DMS53 treated with DMSO at 0.1 percent for 48 hours (cell line): ENCODE results near the gene EPS8L2.

Experiments used
- DNase-seq: peaks from one replicate; lab custom pipeline; 2025; ENCODE audit not compliant: unreplicated experiment; lab: John Stamatoyannopoulos, UW

The EPS8L2 gene

DNA sequence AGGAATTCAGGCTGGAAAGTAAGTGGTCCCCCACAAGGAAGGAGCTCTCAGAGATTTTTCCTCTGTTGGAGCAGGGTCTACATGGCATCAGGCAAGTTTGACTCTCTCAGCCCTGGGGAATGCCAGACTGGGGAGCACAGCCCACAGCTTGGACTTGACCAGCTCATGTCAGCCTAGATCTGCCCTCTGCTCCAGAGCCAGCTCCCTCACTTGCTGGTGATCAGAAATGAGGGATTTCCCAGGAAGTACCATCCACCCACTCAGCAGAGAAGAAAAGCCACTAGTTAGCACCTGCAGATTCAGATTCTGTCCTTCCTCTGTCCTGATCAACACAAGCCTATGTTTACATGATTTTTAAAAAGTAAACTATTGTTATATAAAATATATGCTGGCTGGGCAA lies 54.2 kb downstream of the EPS8L2 start:
- no peak for DNase-seq

DNA sequence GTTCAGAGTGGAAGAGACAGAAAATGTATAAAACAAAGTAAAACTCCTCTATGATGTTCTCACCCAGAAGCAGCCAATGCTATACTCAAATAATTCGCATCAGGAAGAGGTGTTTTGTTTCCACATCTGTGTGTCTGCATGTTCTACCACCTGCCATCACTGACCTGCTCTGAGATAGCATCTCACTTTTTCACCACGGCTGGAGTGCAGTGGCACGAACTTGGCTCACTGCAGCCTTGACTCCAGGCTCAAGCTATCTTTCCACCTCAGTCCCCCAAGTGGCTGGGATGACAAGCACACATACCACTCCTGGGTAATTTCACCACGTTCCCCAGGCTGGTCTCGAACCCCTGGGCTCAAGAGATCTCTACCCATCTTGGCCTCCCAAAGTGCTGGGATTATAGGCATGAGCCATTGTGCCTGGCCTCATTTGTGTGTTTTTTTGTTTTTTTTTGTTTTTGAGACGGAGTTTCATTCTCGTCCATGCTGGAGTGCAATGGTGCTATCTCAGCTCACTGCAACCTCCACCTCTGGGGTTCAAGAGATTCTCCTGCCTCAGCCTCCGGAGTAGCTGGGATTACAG lies 55.6 kb downstream of the EPS8L2 start:
- no peak for DNase-seq

DNA sequence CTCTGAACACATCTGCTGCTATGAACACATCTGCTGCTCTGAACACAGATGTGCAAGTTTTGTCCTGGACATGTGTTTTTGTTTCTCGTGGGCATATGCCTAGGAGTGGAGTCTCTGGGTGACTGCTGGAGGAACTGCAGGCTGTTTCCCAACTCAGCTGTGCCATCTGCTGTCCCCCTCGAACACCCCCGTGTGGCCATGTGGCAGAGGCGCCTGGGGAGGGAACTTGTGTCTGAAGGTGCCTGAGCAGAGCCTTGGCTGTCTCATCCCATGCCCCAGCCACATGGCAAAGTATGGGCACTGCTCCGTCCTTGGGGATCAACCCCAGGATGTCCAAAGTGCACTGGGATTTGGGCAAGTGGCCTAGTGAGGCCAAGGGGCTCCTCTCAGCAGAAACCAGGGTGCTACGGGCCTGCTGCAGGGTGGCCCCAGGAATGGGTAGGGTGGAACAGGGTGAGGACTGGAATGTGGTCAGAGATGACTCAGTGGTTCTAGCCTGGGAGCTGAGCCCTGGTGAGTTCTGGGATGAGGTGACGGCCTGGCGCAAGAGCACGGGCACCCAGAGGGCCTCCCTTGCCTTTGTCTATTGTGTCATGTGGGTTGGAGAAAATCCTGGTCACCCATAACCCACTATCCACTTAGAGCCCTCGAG lies 56.5 kb downstream of the EPS8L2 start:
- DNase-seq = no peak

DNA sequence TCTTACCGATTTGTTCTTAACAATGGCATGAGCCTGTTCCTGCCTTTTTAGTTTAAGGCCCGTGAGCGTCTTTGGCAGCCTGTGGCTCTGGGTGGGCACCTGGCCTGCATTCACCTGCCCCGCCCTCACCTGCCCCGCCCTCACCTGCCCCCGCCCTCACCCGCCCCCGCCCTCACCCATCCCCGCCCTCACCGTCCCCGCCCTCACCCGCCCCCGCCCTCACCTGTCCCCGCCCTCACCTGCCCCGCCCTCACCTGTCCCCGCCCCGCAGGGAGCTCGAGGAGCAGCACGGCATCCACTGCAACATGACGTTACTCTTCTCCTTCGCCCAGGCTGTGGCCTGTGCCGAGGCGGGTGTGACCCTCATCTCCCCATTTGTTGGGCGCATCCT lies 57.0 kb downstream of the EPS8L2 start:
- DNase-seq = no peak

DNA sequence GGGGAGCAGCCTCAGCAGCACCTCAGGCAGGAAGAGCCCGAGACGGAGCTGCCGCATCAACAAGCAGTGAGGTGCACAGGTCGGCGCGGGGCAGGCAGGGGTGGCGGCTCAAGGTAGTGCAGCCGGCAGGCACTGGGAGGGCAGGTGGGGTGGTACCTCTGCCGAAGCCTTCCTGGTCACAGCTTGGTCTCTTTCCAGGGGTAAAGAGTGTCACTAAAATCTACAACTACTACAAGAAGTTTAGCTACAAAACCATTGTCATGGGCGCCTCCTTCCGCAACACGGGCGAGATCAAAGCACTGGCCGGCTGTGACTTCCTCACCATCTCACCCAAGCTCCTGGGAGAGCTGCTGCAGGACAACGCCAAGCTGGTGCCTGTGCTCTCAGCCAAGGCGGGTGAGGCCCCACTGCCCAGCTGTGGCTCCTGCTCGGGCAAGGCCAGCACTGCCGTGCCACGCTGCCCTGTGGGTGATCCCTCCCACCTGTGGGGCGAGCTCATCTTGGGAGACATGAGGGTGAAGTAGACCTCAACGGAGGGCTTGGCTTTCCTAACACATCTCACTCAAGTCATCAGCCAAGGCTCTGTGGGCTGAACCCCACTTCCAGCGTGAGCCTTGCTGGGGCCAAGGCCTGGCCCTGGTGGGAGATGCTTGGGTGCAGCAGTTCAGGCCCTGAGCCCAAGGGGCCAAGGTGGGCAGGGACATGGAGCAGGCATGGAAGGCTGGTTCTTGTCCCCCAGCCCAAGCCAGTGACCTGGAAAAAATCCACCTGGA lies 57.7 kb downstream of the EPS8L2 start:
- no peak for DNase-seq

DNA sequence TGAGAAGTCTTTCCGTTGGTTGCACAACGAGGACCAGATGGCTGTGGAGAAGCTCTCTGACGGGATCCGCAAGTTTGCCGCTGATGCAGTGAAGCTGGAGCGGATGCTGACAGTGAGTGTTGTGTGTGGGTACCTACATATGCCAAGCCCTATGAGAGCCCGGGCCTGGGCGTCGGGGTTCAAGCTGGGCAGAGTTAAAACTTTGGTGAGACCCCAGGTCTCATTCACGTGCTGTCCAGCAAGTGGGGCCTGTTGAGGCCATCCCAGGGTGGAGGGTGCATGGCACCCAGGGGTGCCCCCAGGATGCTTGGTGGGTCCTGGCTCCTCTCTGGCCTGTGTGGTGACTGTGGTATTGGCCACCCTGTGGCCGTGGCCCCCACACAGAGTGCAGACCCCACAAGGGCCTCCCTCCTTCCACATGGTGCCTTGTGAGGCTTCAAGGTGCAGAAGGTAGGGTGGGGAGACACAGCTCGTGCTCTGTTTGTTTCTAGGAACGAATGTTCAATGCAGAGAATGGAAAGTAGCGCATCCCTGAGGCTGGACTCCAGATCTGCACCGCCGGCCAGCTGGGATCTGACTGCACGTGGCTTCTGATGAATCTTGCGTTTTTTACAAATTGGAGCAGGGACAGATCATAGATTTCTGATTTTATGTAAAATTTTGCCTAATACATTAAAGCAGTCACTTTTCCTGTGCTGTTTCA lies 58.4 kb downstream of the EPS8L2 start:
- DNase-seq = no peak

DNA sequence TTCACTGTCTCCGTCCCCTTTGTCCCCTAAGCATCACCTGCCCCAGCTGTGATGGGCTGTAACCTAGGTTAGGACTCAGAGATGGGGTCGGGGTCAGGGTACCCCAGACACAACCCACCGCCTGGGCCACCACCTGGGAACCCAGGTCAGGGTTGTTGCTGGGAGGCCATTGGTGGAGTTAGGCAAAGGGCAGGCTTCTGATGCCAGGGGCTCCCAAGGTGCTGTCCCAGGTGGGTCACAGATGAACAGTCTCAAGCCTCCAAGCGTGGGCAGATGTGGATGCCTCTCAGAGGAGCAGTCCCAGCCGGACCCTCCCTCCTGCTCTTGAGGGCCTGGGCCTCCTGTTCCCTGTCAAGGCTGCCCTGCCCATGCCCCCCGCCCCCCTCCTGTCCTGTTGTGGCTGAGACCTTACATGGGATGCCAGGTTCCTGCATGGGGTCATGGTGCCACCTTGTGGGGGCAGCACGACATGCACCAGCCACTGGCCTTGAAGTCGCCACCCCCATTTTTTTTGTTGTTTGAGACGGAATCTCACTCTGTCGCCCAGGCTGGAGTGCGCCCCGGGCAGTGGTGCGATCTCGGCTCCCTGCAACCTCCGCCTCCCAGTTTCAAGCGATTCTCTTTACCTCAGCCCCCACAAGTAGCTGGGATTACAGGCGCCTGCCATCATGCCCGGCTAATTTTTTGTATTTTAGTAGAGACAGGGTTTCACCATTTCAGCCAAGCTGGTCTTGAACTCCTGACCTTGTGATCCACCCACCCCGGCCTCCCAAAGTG lies 59.2 kb downstream of the EPS8L2 start:
- DNase-seq = peak; percentile 27

DNA sequence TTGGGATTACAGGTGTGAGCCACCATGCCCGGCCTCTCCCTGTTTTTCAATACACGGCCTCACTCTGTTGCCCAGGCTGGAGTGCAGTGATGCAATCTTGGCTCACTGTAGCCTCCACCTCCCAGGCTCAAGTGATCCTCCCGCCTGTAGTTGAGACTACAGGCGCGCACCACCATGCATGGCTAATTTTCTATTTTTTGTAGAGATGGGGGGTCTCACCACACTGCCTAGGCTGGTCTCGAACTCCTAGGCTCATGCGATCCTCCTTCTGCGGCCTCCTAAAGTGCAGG lies 59.7 kb downstream of the EPS8L2 start:
- no peak for DNase-seq

DNA sequence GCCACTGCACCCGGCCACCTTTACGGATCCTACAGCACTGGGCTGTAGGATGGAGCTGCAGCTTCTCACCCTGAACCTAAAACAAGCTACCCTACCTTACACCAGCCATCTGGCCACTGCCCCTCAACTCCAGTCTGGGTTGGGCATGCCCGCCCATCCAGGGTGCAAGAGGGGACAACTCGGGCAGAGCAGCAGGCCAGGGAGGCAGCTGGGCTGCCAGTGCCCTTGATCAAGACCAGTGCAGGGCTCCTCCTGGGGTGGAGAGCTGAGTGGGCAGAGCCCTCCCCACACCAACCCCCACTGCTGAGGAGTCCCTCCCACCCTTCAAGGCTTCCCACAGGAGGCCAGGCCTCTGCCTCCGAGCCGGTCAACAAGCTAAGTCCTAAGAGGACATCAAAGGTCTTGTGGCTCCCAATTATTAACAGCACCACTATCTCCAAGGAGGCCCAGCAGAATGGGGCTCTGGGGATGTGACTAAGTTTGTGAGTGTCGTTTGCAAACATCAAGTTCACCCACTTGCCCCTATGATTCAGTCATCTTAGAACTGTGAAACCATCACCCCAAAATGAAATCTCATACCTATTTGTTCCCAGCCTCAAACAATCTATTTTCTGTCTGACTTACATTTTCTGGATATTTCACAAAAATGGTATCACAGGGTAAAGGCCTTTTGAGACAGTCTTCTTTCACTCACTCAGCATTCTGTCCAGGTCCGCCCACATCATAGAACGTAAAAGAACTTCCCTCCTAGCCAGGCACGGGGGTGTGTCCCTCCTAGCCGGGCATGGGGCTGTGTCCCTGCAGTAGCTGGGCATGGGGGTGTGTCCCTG lies 60.3 kb downstream of the EPS8L2 start:
- DNase-seq = no peak

DNA sequence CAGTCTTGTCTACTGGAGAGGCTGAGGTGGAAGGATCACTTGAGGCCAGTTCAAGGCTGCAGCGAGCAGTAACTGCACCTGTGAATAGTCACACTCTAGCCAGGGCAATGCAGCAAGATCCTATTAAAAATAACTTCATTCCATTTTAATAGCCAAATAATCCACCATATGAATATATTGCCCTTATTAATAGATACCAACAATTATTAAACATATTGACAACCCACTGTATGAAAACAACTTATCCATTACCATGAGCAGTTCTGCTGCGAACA lies 60.8 kb downstream of the EPS8L2 start:
- no peak for DNase-seq

DNA sequence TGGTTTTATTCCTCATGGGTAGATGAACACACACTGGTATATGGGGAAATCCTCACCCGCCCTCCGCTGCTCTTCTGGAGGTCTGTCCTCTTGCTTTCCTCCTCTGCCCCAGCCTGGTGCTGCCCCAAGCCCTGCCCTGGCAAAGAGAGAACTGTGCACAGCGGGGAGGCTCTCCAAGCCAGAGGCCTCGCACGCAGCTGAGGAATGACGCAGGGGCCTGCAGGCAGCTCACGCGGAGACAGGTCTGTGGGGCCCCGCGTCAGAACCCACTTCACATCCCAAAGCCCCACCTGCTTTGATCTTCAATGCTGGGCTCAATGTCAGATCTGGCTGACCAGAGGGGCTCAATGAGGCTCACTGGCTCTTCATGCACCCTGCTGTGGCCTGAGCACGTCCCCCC lies 61.2 kb downstream of the EPS8L2 start:
- DNase-seq = no peak

DNA sequence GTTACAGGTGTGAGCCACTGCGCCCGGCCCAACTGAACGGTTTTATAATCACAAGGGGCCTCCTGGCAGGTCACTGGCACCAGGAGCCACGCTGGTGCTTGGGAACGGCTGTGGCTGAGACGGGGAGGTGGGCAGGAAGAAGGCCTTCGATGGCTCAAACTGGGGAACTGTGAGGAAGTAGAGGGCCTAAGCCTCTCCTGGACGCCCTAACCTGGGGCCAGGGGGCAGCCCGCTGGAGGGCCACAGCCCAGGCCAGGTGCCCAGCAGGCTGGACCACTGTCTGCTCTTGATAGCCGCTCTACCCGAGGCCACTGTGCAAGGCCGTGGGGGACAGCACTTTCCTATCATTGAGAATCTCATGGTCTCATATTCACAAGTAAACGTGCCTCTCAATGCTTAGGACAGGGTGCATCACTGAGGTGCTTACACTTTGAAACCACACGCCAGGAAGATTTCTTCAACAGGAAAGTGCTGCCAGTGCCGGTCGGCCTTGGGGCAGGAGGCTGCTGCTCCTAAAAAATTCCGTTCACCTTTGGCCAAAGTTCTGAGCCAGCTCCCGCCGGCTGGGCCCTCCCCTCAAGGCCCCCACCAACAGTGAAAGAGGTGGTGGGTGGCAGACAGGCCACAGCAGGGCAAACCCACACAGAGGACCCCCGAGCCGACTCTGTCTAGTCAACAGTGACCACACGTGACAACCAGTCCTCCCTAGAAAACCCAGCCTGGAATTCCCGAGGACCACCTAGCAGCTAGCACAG lies 64.0 kb downstream of the EPS8L2 start:
- no peak for DNase-seq

DNA sequence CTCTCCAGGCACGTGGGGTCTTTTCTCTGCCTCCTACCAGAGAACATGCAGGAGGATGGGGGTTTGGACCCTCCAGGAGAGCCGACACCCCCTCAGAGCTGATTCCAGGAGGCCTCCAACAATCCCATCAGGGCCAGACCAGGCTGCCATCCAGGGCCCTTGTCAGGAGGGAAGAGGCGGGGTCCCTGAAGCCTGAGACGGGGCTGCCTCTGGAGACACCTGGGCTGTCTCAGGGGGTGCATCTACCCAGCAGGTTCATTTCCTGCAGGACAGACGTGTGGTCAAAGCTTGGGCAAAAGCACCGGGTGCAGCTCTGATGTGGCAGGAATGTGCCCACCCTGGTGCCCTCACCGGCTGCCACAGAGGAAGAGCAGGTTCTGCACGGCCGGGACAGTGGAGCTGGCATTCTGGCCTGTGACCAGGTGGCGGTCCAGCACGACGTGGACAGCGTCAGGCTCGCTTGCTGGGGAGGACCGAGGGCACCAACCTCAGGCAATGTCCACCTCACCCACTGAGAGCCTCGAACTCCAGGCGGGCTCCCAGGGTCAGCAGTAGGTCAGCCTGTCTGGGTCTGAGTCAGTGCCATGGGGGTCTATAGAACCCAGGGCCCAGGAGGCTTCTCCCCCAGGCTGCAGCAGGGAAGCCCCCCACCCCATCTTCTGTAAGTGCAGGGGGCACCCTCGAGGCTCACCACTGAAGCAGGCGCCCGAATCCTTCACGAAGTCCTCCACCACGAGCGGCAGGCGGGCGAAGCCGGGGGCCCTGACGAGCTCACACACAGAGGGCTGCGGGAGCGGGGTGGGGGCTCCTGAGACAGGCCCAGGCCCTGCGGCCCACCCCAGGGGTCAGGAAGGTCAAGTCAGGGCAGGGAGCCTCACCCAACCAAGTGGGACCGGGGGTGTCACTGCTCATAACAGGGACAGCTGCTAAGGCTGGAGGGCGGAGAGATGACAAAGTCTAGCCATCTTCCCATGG lies 64.9 kb downstream of the EPS8L2 start:
- no peak for DNase-seq

DNA sequence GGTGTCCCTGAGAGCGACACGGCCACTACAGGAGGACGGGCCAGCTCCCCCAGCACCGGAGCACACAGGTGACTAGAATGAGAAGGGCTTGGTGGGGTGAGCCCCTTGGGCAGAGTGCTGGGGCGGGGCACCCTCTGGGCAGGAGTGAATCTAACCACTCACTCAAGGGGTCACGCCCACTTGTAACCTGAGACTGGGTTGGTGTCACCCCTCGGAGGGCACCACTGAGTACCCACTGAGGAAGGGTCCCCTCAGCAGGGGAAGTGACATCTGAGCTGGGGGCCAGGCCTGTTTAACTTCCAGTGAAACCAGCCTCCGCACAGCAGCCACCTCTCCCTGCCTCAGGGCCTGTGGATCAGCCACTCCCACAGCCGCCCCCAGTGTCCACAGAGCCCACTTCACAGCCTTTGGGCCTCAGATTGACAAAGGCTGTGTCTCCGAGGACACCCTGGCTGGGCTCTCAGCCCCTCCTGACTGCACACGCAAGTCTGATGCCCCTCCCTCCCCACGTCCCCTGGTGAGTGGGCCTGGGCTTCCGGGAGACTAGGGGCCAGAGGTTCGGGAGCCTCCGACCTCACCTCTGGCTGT lies 65.7 kb downstream of the EPS8L2 start:
- DNase-seq = no peak

DNA sequence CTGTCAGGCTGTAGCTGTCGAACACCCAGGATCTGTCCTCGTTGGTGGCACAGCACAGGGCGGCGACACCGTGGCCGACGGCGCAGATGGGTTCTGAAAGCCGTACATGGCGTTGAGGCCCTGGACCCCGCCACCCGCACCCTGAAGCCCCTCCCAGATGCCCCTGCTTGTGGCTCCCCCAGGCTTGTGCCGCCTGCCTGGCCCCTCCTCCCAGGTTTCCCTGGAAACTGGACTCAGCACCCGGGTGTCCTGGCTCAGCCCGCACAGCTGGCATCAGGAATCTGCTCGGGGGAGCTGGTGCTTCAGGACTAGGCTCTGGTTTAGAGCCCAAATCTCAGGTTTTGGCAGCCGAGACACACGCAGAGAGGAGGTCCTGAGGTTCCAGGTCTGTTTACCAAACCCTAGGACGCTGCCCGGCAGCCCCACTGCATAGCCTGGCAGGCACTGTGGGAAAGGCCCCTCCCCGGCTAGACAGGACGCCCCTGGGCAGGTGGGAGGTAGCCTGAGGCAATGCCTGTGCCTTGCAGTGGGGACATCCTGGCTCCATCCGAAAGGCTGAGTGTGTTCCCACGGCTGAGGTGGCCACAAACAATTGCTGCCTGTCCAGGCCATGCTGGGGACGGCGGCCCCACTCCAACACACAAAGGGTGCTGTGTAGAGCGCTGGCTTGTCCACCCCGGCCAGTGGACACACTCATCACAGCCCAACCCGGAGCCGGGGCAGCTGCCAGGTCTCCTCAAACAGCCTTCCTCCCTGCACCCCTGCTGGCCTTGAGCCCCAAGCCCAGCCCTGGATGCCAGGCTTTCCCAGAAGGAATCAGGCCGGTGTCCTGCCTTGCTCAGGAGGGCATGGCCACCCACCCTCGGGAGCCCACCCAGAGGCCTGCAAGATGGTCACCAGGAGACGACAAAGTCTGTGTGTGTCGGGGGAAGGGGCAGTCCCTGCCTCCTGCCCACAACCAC lies 66.7 kb downstream of the EPS8L2 start:
- no peak for DNase-seq

DNA sequence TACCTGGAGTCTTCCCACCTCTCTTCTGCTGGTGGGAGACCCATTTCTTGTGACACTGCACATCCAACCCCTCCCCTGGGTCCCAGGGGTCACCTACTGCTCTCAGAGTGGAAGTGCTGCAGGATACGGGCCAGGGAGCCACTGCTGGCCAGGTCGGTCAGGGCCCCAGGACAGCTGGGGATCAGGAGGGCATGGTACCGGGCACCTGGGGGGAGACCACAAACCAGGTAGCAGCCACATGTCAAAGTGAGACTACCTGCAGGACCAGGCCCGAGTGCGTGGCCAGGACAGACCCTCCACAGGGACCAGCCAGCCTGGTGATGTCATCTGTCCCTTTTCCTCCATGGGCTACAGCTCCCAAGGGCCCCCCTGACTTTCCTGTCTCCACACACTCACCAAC lies 67.4 kb downstream of the EPS8L2 start:
- no peak for DNase-seq

DNA sequence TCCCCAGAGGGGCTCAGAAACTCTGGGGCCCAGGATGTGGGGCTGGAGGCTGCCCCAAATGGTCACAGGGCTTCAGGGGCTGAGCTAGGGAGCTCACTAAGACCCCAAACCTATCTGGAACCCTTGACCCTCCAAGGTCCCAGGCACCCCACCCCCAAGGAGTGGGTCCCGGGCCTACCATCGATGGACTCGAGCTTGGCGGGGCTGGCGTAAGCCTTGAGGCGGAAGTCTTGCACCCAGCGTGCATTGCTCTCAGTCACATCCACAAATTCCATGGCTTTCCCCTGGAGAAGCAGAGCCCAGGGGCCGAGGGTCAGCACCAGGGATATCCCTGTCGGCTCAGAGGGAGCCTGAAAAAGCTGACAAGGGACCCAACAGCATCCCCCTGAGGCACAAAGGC lies 67.8 kb downstream of the EPS8L2 start:
- DNase-seq = no peak
